NB4 (cell line): ENCODE measurements around the gene GPANK1.

ENCODE experiments used
- DNase-seq: peaks from one replicate; pipeline ENCODE4 v3.0.0; 2010; ENCODE audit warnings: low read depth
- H3K4me3 ChIP-seq: one replicate; pipeline ENCODE4 v1.5.1; 2011; ENCODE audit warnings: mild to moderate bottlenecking, low read depth, low read length, moderate library complexity
- MYC ChIP-seq: IDR thresholded peaks from 2 replicates; pipeline ENCODE4 v1.6.1; 2011; ENCODE audit warnings: low read depth, low read length
- POLR2A ChIP-seq: IDR thresholded peaks from 2 replicates; pipeline ENCODE4 v1.6.1; 2011; ENCODE audit warnings: mild to moderate bottlenecking; ENCODE audit not compliant: insufficient read length; ENCODE audit errors: extremely low read depth
- TF ChIP-seq, protein P1 (sequence below): IDR thresholded peaks from 2 replicates; pipeline ENCODE4 v1.6.1; 2011; ENCODE audit warnings: low read depth, low read length
- TF ChIP-seq, protein P2 (sequence below): IDR thresholded peaks from one replicate; pipeline ENCODE4 v1.5.1; 2012; ENCODE audit warnings: low read depth, low read length

The GPANK1 gene

DNA sequence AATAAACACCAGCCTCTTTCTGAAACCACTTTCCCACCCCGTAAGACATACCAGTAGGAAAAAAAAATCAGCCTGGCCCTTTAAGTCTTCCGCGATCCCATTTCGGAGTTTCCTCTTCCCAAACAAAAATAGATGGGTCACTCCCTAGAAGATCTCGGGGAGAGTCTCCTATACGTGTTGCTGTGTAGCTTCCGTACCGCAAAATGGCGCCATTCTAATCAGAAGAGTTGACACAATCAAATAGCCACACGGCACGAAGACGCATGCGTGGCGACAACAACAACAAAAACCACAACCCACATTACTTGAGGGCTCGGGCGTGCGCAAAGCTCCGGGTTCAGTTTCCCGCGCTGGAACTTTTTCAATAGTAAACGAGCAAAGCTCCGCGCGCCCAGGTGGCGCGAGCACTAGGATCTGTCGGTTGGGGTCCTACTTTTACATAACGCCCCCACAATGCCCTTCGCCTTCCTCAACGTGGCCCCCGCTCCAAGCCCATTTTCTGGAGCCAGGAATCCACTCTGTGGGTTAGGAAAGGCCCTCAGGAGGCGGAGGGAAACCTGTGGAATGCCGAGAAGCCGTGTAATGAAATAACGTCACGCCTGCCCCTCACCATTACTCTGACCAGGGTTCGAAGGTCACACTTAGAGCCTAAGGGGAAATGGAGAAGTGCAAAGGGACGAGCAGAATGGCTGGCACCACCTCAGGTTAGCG lies at the start of gene GPANK1:
GPANK1 (minus strand) TSS at position 208 of the 711 bp plus-strand sequence. CDS start 519 bp downstream, outside the sequence.
- peak within 1 kb of the TSS; percentile 87 for H3K4me3 ChIP-seq
- TF ChIP-seq MYC (peak; percentile 72), POLR2A (peak; percentile 17)
- TF ChIP-seq, protein P1, sequence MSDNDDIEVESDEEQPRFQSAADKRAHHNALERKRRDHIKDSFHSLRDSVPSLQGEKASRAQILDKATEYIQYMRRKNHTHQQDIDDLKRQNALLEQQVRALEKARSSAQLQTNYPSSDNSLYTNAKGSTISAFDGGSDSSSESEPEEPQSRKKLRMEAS: peak; percentile 72
- TF ChIP-seq, protein P2, sequence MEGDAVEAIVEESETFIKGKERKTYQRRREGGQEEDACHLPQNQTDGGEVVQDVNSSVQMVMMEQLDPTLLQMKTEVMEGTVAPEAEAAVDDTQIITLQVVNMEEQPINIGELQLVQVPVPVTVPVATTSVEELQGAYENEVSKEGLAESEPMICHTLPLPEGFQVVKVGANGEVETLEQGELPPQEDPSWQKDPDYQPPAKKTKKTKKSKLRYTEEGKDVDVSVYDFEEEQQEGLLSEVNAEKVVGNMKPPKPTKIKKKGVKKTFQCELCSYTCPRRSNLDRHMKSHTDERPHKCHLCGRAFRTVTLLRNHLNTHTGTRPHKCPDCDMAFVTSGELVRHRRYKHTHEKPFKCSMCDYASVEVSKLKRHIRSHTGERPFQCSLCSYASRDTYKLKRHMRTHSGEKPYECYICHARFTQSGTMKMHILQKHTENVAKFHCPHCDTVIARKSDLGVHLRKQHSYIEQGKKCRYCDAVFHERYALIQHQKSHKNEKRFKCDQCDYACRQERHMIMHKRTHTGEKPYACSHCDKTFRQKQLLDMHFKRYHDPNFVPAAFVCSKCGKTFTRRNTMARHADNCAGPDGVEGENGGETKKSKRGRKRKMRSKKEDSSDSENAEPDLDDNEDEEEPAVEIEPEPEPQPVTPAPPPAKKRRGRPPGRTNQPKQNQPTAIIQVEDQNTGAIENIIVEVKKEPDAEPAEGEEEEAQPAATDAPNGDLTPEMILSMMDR: no peak
- DNase-seq: peak; percentile 99

DNA sequence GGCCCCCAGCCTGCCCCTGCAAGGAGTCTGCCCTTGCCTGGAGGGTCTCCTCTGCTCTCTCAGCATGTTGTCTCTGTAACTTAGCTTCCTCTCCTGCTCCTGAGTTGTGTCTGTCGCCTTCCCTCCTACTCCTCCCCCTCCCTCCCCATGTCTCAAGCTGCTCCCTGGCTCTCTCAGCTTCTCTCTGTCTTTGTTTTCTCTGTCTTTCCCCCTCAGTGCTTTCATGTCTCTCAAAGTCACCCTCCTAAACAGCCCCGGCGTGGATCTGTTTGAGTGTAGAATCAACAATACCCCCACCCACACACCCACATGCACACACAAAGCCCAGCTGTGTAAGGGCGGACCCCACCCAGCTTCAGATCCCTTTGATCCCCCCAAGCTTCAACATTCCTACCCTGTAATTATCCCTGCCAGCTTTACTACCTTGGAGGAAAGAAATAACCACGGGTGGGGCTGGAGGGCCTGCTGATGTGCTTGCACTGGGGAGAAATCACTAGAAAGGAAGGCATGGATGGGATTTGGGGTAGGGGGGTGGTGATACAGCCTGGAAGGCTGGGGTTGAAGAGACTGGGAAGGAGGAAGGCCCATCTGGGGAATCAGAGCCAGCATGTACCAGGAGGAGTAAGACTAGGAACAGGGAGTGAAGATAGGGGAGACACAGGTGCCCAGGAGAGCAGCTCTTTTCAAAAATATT lies 49.3 kb upstream of the GPANK1 start:
- DNase-seq: no peak
- H3K4me3 ChIP-seq: no peak overlapping the region
- TF ChIP-seq MYC (no peak), POLR2A (no peak)
- TF ChIP-seq, protein P2: no peak
- TF ChIP-seq, protein P1: no peak

DNA sequence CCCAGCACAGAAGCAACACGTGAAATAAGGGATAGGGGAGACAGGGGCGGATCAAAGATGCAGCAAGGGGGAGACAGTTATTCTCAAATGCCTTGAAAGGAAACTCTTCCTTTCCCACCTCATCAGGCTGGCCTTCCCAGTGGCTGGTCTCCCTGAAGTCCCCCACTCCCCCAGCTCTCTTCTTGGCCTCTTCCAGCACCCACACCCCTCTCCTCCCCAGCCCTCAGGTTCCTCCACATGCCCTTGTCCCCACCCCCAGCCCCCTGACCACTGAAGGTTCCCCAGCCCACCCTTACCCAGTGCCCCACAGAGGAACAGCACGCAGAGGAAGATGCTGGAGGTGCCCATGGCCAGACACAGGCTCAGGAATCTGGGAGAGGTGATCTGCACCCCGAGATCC lies 48.7 kb upstream of the GPANK1 start:
- H3K4me3 ChIP-seq: no peak overlapping the region
- TF ChIP-seq, protein P2: no peak
- TF ChIP-seq MYC (no peak), POLR2A (no peak)
- TF ChIP-seq, protein P1: no peak
- no peak for DNase-seq

DNA sequence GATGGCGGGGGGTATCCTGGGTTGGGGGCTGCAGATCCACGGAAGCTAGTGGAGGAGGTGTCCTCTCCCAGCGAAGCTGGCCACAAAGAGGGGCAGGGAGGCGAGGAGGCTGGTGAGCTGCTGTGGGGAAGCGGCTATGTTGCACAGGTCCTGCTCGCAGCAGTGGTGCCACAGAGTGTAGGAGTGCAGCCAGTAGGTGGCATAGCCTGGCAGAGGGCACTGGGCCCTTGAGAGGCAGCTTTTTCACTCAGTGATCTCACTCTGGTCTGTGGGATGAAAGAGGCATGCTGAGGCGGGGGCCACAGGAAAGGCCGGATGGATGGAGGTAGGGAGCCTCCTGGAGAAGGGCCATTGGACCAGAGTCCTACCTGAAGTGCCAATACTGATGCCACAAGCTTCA lies 47.5 kb upstream of the GPANK1 start:
- TF ChIP-seq, protein P1: no peak
- TF ChIP-seq, protein P2: no peak
- TF ChIP-seq POLR2A: no peak
- no peak for TF ChIP-seq MYC
- no peak for DNase-seq
- no peak overlapping the region for H3K4me3 ChIP-seq

DNA sequence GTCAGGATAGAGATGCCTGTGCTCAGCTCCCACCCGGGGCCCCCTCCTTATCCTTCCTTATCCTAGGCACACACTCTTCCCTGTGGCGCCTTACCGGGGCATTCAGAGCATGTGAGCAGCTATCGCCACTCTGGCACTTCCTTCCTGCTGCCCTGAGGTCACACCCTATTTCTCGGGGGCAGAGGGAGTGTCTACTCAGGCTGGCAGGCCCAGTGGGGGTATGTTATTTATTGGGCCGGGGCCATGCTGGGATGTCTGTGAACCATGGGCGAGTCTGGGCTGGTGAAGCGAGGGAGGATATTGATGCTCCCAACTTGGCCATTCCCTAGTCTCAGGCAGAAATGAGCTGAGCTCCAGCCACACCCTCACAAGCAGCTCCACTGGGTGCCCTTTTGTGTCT lies 46.4 kb upstream of the GPANK1 start:
- TF ChIP-seq, protein P2: no peak
- TF ChIP-seq, protein P1: no peak
- no peak for TF ChIP-seq MYC
- no peak overlapping the region for H3K4me3 ChIP-seq
- peak; percentile 37 for DNase-seq
